Neutrophil (primary cell): ENCODE data around the gene CDK6.

Experiments used
- H3K27ac ChIP-seq: fragments of 200-600 bp; sonication (generic); 2 replicates; pipeline ENCODE4 v1.5.1; 2016; ENCODE audit warnings: mild to moderate bottlenecking, moderate library complexity
- H3K27me3 ChIP-seq: fragments of 200-600 bp; sonication (generic); 2 replicates; pipeline ENCODE4 v1.6.0; 2016; ENCODE audit warnings: mild to moderate bottlenecking
- H3K36me3 ChIP-seq: fragments of 200-600 bp; sonication (generic); 2 replicates; pipeline ENCODE4 v1.5.1; 2017
- H3K4me1 ChIP-seq, 2 experiments: fragments of 200-600 bp in 1 of 2; sonication (generic) in 1 of 2; 1 replicate in 1 of 2; 2 replicates in 1 of 2; pipeline versions ENCODE4 v1.5.1 to v1.6.1; 2013 to 2016; ENCODE audit warnings: low read depth in 1 of 2, low read length in 1 of 2, mild to moderate bottlenecking in 1 of 2, moderate library complexity in 1 of 2; ENCODE audit not compliant: control insufficient read depth in 1 of 2, insufficient read depth in 1 of 2
- H3K4me3 ChIP-seq, 2 experiments: fragments of 200-600 bp in 1 of 2; sonication (generic) in 1 of 2; 1 replicate in 1 of 2; 2 replicates in 1 of 2; pipeline ENCODE4 v1.5.1; 2013 to 2016; ENCODE audit warnings: low read depth in 1 of 2, low read length in 1 of 2, mild to moderate bottlenecking in 1 of 2, moderate library complexity in 1 of 2
- H3K9me3 ChIP-seq: fragments of 200-600 bp; sonication (generic); 2 replicates; pipeline ENCODE4 v1.5.1; 2016
- CTCF ChIP-seq: fragments of 200-600 bp; sonication (generic); IDR thresholded peaks from 2 replicates; pipeline ENCODE4 v1.5.1; 2016; ENCODE audit warnings: antibody characterized with exemption

The CDK6 gene

GRCh38 chr7:92782855-92783254 is 53.5 kb downstream of the CDK6 start:
- Histone ChIP-seq H3K4me1 (peaks cover 13 to 33% of the 10 kb centered on the region in 2 experiments), H3K9me3 (no peaks in the 10 kb centered on the region), H3K36me3 (no peaks in the 10 kb centered on the region), H3K27ac (no peak overlapping the region), H3K4me3 (no peak overlapping the region), H3K27me3 (no peaks in the 10 kb centered on the region)
- no peak for TF ChIP-seq CTCF

GRCh38 chr7:92782236-92782635 is 54.1 kb downstream of the CDK6 start:
- no peak for TF ChIP-seq CTCF
- peaks cover 13 to 33% of the 10 kb centered on the region in 2 experiments for H3K4me1 ChIP-seq
- H3K36me3 ChIP-seq, result no peaks in the 10 kb centered on the region
- H3K4me3 ChIP-seq, result no peak overlapping the region
- H3K27me3 ChIP-seq, result no peaks in the 10 kb centered on the region
- H3K9me3 ChIP-seq, result no peaks in the 10 kb centered on the region
- H3K27ac ChIP-seq, result no peak overlapping the region

GRCh38 chr7:92781117-92781720 is 55.2 kb downstream of the CDK6 start:
- no peak for TF ChIP-seq CTCF
- H3K9me3 ChIP-seq, result no peaks in the 10 kb centered on the region
- H3K4me1 ChIP-seq, result peaks cover 13 to 33% of the 10 kb centered on the region in 2 experiments
- H3K27ac ChIP-seq, result peak overlapping the region; percentile 35
- H3K36me3 ChIP-seq, result no peaks in the 10 kb centered on the region
- no peak overlapping the region for H3K4me3 ChIP-seq
- no peaks in the 10 kb centered on the region for H3K27me3 ChIP-seq

- H3K27ac ChIP-seq, result peak overlapping the region; percentile 43
- H3K4me1 ChIP-seq, result peaks cover 13 to 29% of the 10 kb centered on the region in 2 experiments
- no peaks in the 10 kb centered on the region for H3K9me3 ChIP-seq
- H3K4me3 ChIP-seq, result no peak overlapping the region
- TF ChIP-seq CTCF, result no peak
- no peaks in the 10 kb centered on the region for H3K27me3 ChIP-seq
- H3K36me3 ChIP-seq, result no peaks in the 10 kb centered on the region
These were observed 57.4 kb downstream of the CDK6 start for GRCh38 chr7:92778972-92779371.

GRCh38 chr7:92777993-92778392 is 58.4 kb downstream of the CDK6 start:
- H3K27ac ChIP-seq, result no peak overlapping the region
- no peak for TF ChIP-seq CTCF
- H3K4me1 ChIP-seq, result peaks cover 13 to 29% of the 10 kb centered on the region in 2 experiments
- H3K36me3 ChIP-seq, result no peaks in the 10 kb centered on the region
- no peaks in the 10 kb centered on the region for H3K9me3 ChIP-seq
- H3K4me3 ChIP-seq, result no peak overlapping the region
- H3K27me3 ChIP-seq, result no peaks in the 10 kb centered on the region

GRCh38 chr7:92773808-92774207 is 62.6 kb downstream of the CDK6 start:
- no peak for TF ChIP-seq CTCF
- Histone ChIP-seq H3K4me1 (peaks cover under 1 to 5% of the 10 kb centered on the region in 2 experiments), H3K27ac (no peak overlapping the region), H3K27me3 (no peaks in the 10 kb centered on the region), H3K9me3 (no peaks in the 10 kb centered on the region), H3K4me3 (no peak overlapping the region), H3K36me3 (no peaks in the 10 kb centered on the region)
